ENCODE measurements around the gene HS6ST1.

Gene HS6ST1

DNA sequence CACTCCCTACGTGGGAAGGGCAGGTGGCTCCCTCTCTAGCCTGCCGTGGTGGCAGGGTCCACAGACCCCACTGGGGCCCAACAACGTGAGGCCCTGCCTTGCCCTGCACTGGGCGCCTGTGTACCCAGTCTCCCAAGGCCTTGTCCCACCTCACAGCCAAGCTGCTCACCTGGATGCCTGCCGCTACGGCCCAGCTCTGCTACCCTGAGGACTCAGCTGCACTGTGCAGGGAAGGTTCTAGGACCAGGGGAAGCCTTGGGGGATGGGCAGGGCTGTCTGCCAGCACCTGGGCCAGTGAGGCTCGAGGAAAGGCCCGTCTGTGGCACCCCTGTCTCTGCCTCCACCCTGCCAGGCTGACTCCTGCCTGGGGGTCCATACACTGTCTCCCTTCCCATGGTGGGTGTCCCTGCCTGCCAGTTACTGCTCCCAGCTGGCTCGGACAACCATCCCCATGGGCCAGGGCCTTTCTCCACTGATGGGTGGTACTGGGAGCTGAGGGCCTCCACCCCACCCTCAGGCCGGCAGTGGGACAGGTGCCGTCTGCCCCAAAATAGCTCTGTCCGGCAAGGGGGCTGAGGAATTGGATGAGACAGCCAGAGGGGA is 33.2 kb downstream of the HS6ST1 start:
- no peak for DNase-seq (ENCODE audit: low read depth in 2 of 2)
- H3K4me3 ChIP-seq (replicated peaks in 1 of 2; ENCODE audit: low read depth in 2 of 2, low read length in 2 of 2): no peak overlapping the region
- TF ChIP-seq, protein P1, sequence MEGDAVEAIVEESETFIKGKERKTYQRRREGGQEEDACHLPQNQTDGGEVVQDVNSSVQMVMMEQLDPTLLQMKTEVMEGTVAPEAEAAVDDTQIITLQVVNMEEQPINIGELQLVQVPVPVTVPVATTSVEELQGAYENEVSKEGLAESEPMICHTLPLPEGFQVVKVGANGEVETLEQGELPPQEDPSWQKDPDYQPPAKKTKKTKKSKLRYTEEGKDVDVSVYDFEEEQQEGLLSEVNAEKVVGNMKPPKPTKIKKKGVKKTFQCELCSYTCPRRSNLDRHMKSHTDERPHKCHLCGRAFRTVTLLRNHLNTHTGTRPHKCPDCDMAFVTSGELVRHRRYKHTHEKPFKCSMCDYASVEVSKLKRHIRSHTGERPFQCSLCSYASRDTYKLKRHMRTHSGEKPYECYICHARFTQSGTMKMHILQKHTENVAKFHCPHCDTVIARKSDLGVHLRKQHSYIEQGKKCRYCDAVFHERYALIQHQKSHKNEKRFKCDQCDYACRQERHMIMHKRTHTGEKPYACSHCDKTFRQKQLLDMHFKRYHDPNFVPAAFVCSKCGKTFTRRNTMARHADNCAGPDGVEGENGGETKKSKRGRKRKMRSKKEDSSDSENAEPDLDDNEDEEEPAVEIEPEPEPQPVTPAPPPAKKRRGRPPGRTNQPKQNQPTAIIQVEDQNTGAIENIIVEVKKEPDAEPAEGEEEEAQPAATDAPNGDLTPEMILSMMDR (IDR thresholded peaks at IDR 0.05; ENCODE audit: low read depth, low read length): no peak

DNA sequence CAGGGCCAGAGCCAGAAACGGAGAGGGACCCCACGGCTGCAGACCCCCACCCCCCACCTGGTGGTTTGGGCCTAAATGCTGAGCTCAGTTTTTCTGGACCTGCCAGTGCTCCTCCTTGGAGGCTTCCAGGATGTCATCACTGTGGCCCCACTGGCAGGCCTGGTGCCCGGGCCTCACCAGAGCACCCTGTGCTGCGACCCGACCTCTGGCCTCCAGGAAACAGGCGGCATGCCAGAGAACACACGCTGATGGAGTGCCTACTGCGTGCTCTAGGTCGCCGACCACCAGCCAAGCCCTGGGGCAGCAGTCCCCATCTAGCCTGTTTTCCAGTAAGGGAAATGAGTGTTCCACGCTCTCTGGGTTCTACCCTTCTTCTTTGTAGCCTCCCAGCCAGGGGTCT is 33.8 kb downstream of the HS6ST1 start:
- no peak overlapping the region for H3K4me3 ChIP-seq (replicated peaks in 1 of 2; ENCODE audit: low read depth in 2 of 2, low read length in 2 of 2)
- no peak for DNase-seq (ENCODE audit: low read depth in 2 of 2)
- TF ChIP-seq, protein P1 (IDR thresholded peaks at IDR 0.05; ENCODE audit: low read depth, low read length): no peak

DNA sequence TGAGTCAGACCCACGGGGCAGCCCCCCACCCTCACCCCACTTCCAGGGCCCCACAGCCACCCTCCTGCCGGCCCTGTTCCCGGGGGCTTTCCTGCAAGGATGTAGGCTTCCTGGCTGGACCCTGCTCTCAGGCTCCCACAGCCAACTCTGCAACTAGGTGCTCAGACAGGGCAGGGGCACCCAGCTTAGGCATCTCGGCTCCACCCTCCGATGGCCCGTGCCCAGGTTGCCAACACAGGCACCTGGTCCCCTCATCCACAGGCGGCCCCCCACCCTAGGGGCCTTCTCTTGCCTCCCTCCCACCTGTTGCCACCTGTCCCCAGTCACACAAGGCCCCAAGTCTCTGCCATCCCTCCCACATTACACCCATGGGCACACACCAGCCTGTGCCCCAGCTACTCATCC is 34.6 kb downstream of the HS6ST1 start:
- H3K4me3 ChIP-seq (replicated peaks in 1 of 2; ENCODE audit: low read depth in 2 of 2, low read length in 2 of 2): no peak overlapping the region
- TF ChIP-seq, protein P1 (IDR thresholded peaks at IDR 0.05; ENCODE audit: low read depth, low read length): no peak
- DNase-seq (ENCODE audit: low read depth in 2 of 2): no peak

DNA sequence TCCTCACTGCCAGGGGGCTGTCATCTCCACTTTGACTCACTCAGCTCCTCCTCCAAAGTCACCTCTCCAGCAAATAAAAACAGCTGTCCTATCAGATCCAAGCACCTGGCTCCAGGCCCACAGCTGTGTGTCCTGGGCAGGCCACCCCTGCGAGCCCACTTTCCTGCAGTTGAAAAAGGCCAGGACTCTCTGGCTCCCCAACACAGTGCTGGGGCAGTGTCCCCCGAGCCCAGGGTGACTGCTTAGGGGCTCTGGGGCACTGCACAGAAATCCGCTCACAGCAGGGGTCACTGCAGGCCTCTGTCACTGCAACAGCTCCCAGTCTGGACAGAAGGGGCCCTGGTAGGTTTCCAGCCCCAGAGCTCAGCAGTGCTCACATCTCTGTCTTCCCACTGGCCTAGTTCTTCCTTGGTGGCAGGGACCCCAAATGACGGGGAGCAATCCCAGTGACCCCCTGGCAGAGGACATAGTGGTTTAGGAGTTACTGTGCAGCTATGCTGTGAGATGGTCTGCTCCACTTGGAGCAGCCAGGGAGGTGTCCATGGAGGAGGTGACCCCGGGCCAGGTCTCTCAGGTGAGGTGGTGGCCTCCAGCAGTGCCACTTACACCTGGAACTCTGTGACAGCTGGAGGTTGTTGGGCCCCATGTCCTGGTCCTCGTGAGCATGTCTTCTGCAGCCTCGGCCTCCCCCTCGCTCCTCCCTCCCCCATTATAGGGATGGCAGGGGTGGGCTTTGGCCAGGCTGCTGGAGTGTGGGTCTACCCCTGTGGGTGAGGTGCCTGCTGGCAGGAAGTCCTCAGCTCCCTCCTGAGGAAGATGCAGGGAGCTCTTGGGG is 35.5 kb downstream of the HS6ST1 start:
- no peak for DNase-seq (ENCODE audit: low read depth in 2 of 2)
- no peak overlapping the region for H3K4me3 ChIP-seq (replicated peaks in 1 of 2; ENCODE audit: low read depth in 2 of 2, low read length in 2 of 2)
- TF ChIP-seq, protein P1 (IDR thresholded peaks at IDR 0.05; ENCODE audit: low read depth, low read length): no peak

DNA sequence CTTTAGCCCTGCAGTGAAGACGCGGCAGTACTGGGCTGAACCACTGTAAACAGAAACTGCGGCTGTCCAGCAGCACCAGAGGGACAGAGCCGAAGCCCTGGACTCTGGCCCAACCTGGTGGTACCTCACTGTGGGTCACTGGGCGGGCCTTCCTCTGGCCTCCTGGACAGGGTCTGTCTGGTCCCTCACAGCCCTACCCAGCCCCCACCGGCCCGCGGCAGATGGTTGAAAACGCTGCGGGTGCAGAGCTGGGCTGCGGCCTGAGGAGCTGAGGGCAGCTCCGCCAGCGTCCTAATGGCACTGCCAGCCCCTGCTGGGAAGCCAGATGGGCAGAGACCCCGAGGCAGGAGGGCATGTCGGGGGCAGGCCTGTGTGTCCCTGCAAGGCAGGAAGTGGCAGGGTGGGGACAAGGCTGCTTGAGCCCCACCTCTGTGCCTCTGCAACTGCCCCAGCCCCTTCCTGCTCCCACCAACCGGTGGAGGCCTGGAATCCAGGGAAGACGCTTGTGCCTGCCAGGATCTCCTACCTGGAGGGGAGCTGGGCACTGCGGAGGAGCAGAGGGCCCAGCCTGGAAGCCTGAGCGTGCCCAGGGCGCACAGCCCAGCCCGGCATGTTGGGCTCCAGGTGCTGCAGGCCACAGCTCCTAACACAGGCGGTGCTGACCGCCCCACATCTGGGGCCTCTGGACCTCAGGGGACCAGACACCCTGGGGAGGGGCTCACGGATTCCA is 36.3 kb downstream of the HS6ST1 start:
- H3K4me3 ChIP-seq (replicated peaks in 1 of 2; ENCODE audit: low read depth in 2 of 2, low read length in 2 of 2): no peak overlapping the region
- TF ChIP-seq, protein P1 (IDR thresholded peaks at IDR 0.05; ENCODE audit: low read depth, low read length): no peak
- no peak for DNase-seq (ENCODE audit: low read depth in 2 of 2)

DNA sequence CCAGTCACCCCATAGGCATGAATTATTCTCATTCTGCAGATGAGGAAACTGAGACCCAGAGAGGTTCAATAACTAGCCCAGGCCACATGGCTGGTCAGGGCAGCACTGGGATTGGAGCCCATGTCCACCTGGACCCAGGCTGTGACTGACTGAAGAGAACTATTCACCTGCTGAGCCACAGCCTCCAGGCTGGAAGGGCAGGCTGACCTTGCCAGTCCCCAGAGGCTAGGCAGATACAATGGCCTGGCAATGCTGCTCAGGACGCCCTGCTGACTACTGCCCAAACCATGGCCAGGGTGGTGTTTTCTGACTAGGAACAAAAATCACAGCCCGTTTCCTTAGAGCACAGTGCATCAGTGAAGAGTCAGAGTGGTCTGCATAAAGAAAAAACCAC is 36.8 kb downstream of the HS6ST1 start:
- TF ChIP-seq, protein P1 (IDR thresholded peaks at IDR 0.05; ENCODE audit: low read depth, low read length): no peak
- no peak for DNase-seq (ENCODE audit: low read depth in 2 of 2)
- no peak overlapping the region for H3K4me3 ChIP-seq (replicated peaks in 1 of 2; ENCODE audit: low read depth in 2 of 2, low read length in 2 of 2)
